B cell (primary cell): ENCODE data around the gene SRGAP2C. TPM values are rescaled to one million over a fixed set of nuclear protein-coding genes. Genes with fewer than 3 reads are reported as not detected.
A peak's percentile ranks its signal among the peaks of the same experiment; 100 is the strongest.
"Not testable (repeated sequence)": the region's sequence is repeated elsewhere in the genome, so short reads cannot be mapped to it uniquely, and the experiment has no call there.

Source experiments
- ATAC-seq: fragments of 200-7000 bp; cut with Tn5 transposase; one replicate; pipeline ENCODE4 v1.10.0; 2021; ENCODE audit warnings: low read depth, mild to moderate bottlenecking, moderate number of reproducible peaks, moderate library complexity
- CTCF ChIA-PET: fragments of 350-600 bp; sonication (Branson Sonifier 250); formaldehyde crosslinking; loops from one replicate; lab custom pipeline; 2021; ENCODE audit warnings: antibody characterized with exemption, inconsistent platforms; lab: Charles Lee
- POLR2A ChIA-PET: fragments of 350-600 bp; sonication (Branson Sonifier 250); formaldehyde crosslinking; loops from one replicate; lab custom pipeline; 2021; ENCODE audit warnings: antibody characterized with exemption; lab: Charles Lee
- DNase-seq: peaks from one replicate; pipeline ENCODE4 v3.0.0; 2013
- H2AFZ ChIP-seq: 2 replicates; pipeline ENCODE4 v1.6.1; 2012; ENCODE audit warnings: mild to moderate bottlenecking, low read depth, low read length; ENCODE audit not compliant: insufficient read depth, poor library complexity, severe bottlenecking
- H3K27ac ChIP-seq, 2 donors: 1 replicate in 1 of 2; 2 replicates in 1 of 2; pipeline ENCODE4 v1.5.1; 2012 to 2013; ENCODE audit warnings: low read length in 2 of 2, mild to moderate bottlenecking in 2 of 2, moderate library complexity in 1 of 2
- H3K27me3 ChIP-seq, 4 experiments: fragments of 200-600 bp in 1 of 4; sonication (generic) in 1 of 4; replicated peaks in 1 of 4; 1 replicate in 2 of 4; 2 replicates in 2 of 4; pipeline versions ENCODE4 v1.6.1 to v1.7.0; 2013 to 2016; ENCODE audit warnings: low read length in 3 of 4, mild to moderate bottlenecking in 2 of 4, mixed read lengths in 1 of 4, moderate library complexity in 1 of 4; ENCODE audit not compliant: insufficient read depth in 4 of 4, control insufficient read depth in 3 of 4; ENCODE audit errors: control extremely low read depth in 1 of 4
- H3K36me3 ChIP-seq, 2 experiments: replicated peaks in 1 of 2; 1 replicate in 1 of 2; 2 replicates in 1 of 2; pipeline versions ENCODE4 v1.6.1 to v1.7.1; 2013; ENCODE audit warnings: low read length in 1 of 2; ENCODE audit not compliant: insufficient read depth in 2 of 2, control insufficient read depth in 1 of 2; ENCODE audit errors: control extremely low read depth in 1 of 2, extremely low read depth in 1 of 2
- H3K4me1 ChIP-seq, 2 donors: fragments of 200-600 bp in 1 of 2; sonication (generic) in 1 of 2; 1 replicate in 1 of 2; 2 replicates in 1 of 2; pipeline versions ENCODE4 v1.5.1 to v1.6.1; 2013 to 2017; ENCODE audit warnings: low read length in 2 of 2; ENCODE audit not compliant: control insufficient read depth in 2 of 2, insufficient read depth in 2 of 2
- H3K4me2 ChIP-seq: replicated peaks from 2 replicates; pipeline ENCODE3; 2012; ENCODE audit warnings: mild to moderate bottlenecking, low read depth, low read length; ENCODE audit not compliant: poor library complexity, severe bottlenecking
- H3K4me3 ChIP-seq, 5 experiments: fragments of 200-600 bp in 1 of 5; sonication (generic) in 1 of 5; 1 replicate in 3 of 5; 2 replicates in 2 of 5; pipeline versions ENCODE4 v1.5.1 to v1.7.0; 2011 to 2016; ENCODE audit warnings: low read length in 4 of 5, mild to moderate bottlenecking in 4 of 5, low read depth in 2 of 5, control low read depth in 1 of 5, moderate library complexity in 1 of 5; ENCODE audit not compliant: insufficient read depth in 1 of 5; ENCODE audit errors: control extremely low read depth in 1 of 5, extremely low read depth in 1 of 5
- H3K79me2 ChIP-seq: fragments of 200-600 bp; sonication (generic); one replicate; pipeline ENCODE4 v1.6.0; 2016; ENCODE audit warnings: low read length; ENCODE audit not compliant: control insufficient read depth, insufficient read depth
- H3K9ac ChIP-seq: fragments of 200-600 bp; sonication (generic); 2 replicates; pipeline ENCODE4 v1.6.1; 2017; ENCODE audit warnings: mild to moderate bottlenecking, low read length, moderate library complexity
- H3K9me3 ChIP-seq, 3 donors: one replicate each; pipeline versions ENCODE4 v1.6.1 to v1.7.1; 2013; ENCODE audit warnings: low read length in 2 of 3; ENCODE audit not compliant: control insufficient read depth in 2 of 3, insufficient read depth in 1 of 3; ENCODE audit errors: control extremely low read depth in 1 of 3
- H4K20me1 ChIP-seq: 2 replicates; pipeline ENCODE4 v1.6.0; 2012; ENCODE audit warnings: mild to moderate bottlenecking, low read length; ENCODE audit not compliant: insufficient read depth, control insufficient read depth, poor library complexity, severe bottlenecking
- H3K27ac Mint-ChIP-seq: one replicate; pipeline ENCODE4 v1.8.0; 2021; ENCODE audit warnings: mixed read lengths
- H3K27me3 Mint-ChIP-seq: one replicate; pipeline ENCODE4 v1.8.0; 2021; ENCODE audit warnings: mixed read lengths
- H3K4me1 Mint-ChIP-seq: one replicate; pipeline ENCODE4 v1.8.0; 2021; ENCODE audit warnings: mixed read lengths
- H3K4me3 Mint-ChIP-seq: one replicate; pipeline ENCODE4 v1.8.0; 2021; ENCODE audit warnings: mixed read lengths
- H3K9me3 Mint-ChIP-seq: one replicate; pipeline ENCODE4 v1.8.0; 2022; ENCODE audit warnings: mixed read lengths; ENCODE audit not compliant: insufficient read depth
- WGBS: methylation state at CpG from one replicate; pipeline ENCODE4 v1.1.5; 2013; ENCODE audit warnings: missing lambda C conversion rate; ENCODE audit not compliant: insufficient coverage; 5-methylcytosine and 5-hydroxymethylcytosine counted together
- intact Hi-C: fragments of 100-400 bp; cut with micrococcal nuclease; formaldehyde crosslinking; loops from one replicate; pipeline ENCODE4 v1.10.0; 2022
- polyA plus RNA-seq: library from polyadenylated mRNA; depleted of rRNA; stranded (reverse); fragments of >200 nt; gene quantifications from 2 replicates; pipeline ENCODE4 v1.2.3, GENCODE V29; 2012
- total RNA-seq, 2 donors: library from RNA; stranded (reverse); fragments of 120-200 nt in 1 of 2; gene quantifications; 1 replicate in 1 of 2; 2 replicates in 1 of 2; pipeline versions ENCODE4 v1.2.3 to v1.2.4, GENCODE V29; 2013 to 2022

Gene SRGAP2C
- total and polyA plus RNA-seq, 2 donors (not counting 1 experiment from before 2014, with no cell fraction given), result 2.2 to 40.7 TPM

DNA sequence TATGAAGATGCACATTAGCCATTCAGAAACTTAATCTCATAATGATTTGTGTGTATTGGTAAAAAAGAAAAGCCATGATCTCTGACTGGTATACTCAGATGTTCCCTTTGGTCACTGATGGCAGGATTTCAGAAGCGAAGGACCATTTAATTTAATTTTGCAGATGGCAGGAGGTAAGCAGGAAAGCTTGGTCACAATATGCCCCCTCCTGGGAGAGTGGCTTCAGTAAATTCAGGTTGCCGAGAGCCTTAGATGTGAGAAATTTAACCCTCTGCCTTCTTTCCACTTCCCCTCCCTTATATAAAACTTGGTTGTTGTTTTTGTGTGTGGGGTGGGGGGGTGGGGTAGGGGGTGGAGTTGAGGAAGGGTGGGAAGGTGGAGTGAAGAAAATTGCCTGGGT, 72.9 kb downstream of the SRGAP2C start:
- H3K27me3 ChIP-seq, DNase-seq, H3K9me3 Mint-ChIP-seq, H3K27me3 Mint-ChIP-seq, H3K36me3 ChIP-seq, H3K4me1 ChIP-seq, CTCF ChIA-PET, H3K79me2 ChIP-seq, H3K9ac ChIP-seq, intact Hi-C loops, H3K9me3 ChIP-seq, H3K27ac Mint-ChIP-seq, H3K4me3 Mint-ChIP-seq, H3K4me1 Mint-ChIP-seq, H3K4me2 ChIP-seq, H3K4me3 ChIP-seq, POLR2A ChIA-PET, H4K20me1 ChIP-seq, H2AFZ ChIP-seq, H3K27ac ChIP-seq: not testable (repeated sequence)
- WGBS, result no CpG with 5 or more reads among the region's 2 CpGs
- peak; percentile 31 for ATAC-seq

DNA sequence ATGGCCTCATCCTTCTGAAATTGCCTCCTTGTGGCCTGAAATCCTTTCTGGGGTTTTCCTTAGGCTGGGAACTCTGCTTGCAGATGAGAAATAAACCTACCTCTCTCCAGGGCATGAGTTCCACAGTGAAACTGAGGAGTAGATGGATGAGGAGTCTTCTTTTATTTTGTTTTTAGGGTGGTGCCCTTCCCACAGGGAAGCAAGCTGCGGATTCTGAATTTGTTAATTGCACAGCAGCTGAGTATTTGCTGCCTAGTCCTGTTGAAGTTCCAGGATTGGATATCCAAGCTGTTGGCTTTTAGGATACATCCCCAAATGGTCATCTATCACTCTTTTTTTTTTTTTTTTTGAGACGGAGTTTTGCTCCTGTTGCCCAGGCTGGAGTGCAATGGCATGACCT, 73.4 kb downstream of the SRGAP2C start:
- H3K27me3 ChIP-seq, H3K27me3 Mint-ChIP-seq, H4K20me1 ChIP-seq, H3K27ac ChIP-seq, H2AFZ ChIP-seq, DNase-seq, H3K79me2 ChIP-seq, H3K9me3 ChIP-seq, POLR2A ChIA-PET, H3K27ac Mint-ChIP-seq, H3K4me3 Mint-ChIP-seq, H3K4me3 ChIP-seq, H3K4me1 Mint-ChIP-seq, H3K9me3 Mint-ChIP-seq, H3K36me3 ChIP-seq, ATAC-seq, H3K9ac ChIP-seq, CTCF ChIA-PET, intact Hi-C loops, H3K4me2 ChIP-seq, H3K4me1 ChIP-seq: not testable (repeated sequence)
- no CpG with 5 or more reads among the region's 2 CpGs for WGBS

DNA sequence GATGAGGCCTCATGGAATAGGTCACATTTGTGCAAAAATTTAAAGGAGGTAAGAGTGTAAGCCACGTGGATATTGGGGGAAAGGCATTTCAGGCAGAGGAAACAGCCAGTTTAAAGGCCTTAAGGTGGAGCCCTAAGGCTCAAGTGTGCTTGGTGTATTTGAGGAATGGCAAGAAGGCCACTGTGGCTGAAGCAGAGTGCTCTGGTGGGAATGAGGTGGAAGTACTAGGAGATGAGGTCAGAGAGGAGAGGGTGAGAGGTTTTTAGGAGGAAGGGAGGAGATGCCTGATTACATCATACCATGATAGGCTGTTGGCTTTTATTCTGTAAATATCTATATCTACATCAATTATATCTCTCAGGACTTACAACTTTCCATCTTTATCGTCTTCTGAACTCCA, 75.4 kb downstream of the SRGAP2C start:
- H3K9ac ChIP-seq, H3K9me3 ChIP-seq, H3K27me3 ChIP-seq, H2AFZ ChIP-seq, CTCF ChIA-PET, H3K36me3 ChIP-seq, intact Hi-C loops, H3K9me3 Mint-ChIP-seq, H3K27ac Mint-ChIP-seq, H3K4me1 Mint-ChIP-seq, ATAC-seq, H3K4me1 ChIP-seq, H3K27me3 Mint-ChIP-seq, H3K4me3 ChIP-seq, H4K20me1 ChIP-seq, H3K79me2 ChIP-seq, DNase-seq, H3K4me3 Mint-ChIP-seq, H3K4me2 ChIP-seq, H3K27ac ChIP-seq, POLR2A ChIA-PET: not testable (repeated sequence)
- 60% methylated on average over 1 of the region's 2 CpGs for WGBS

DNA sequence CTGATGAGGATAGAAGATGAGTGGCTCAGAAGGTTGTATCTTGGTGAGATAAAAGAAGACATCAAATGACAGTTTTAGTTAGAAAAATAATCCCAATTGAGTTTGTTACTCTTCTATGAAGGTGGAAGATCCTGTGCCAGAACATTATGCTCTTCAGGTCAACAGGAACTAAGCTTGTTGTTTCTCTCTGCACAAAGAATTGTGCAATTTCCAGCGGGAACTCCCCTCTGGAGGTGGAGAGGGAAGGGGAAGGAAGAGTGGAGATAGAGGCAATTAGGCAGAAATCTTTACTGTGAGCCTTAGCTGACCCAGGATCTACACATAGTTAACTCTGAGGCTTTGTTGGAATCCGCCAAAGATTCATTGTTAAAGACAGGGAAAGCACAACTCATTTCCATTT, 77.4 kb downstream of the SRGAP2C start:
- H3K27ac ChIP-seq, H3K4me3 Mint-ChIP-seq, H3K27me3 ChIP-seq, H2AFZ ChIP-seq, H4K20me1 ChIP-seq, POLR2A ChIA-PET, H3K4me1 Mint-ChIP-seq, H3K27me3 Mint-ChIP-seq, intact Hi-C loops, DNase-seq, H3K9me3 ChIP-seq, H3K9me3 Mint-ChIP-seq, ATAC-seq, H3K79me2 ChIP-seq, H3K27ac Mint-ChIP-seq, CTCF ChIA-PET, H3K36me3 ChIP-seq, H3K4me2 ChIP-seq, H3K4me1 ChIP-seq, H3K9ac ChIP-seq, H3K4me3 ChIP-seq: not testable (repeated sequence)
- WGBS, result no CpG with 5 or more reads among the region's 2 CpGs
